Activated CD8-positive, alpha-beta memory T cell treated with anti-CD3 and anti-CD28 coated beads for 36 hours (primary cell): ENCODE data around the gene FSTL4. TPM values are rescaled to one million over a fixed set of nuclear protein-coding genes. Genes with fewer than 3 reads are reported as not detected.

Experiments
- CTCF ChIA-PET: fragments of 350-600 bp; sonication (Branson Sonifier 250); formaldehyde crosslinking; loops from one replicate; lab custom pipeline; 2021; ENCODE audit warnings: antibody characterized with exemption; lab: Charles Lee
- POLR2A ChIA-PET: fragments of 350-600 bp; sonication (Branson Sonifier 250); formaldehyde crosslinking; loops from one replicate; lab custom pipeline; 2021; ENCODE audit warnings: antibody characterized with exemption; lab: Charles Lee
- total RNA-seq, 2 experiments: library from RNA; stranded (reverse); gene quantifications; one replicate each; pipeline ENCODE4 v1.2.3, GENCODE V29; 2021

Gene FSTL4
- total RNA-seq, 2 experiments from 2014 or later, result 0.30 TPM; not detected in 1

DNA sequence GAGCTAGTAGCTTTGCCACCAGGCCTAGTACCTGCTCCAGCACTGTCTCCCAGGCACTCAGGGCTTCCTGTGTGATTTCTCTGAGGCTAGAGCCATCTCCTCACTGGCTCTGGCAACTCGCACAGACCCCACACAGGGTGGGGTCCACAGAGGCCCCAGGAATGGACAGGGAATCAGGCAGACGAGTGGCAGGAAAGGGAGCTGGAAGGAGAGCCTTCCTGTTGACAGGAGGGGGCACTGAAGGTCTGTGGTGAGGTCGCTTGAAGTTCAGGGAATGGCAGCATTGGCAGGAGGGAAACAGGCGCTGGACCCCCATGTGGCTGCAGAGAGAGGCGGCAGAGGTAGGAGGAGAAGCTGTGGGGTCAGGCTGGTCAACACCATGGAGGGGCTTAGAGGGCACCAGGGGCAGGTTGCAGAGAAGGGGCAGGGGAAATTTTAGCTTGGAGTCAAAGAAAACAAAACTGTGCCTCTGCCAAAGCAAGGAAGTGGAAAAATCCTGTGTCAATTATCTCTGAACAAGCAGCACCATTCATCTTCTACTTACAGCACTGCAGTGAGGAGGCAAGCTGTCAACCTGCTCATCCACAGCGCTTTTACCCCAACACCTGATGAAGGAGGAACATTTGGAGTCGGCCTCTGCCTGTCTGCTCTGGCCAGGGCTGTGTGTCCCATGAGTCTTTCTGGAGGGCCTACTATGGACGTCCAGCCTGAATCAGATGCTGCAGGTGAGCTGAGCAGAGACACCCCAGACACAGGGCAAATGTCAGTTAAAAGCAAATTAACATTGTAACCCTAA, 270.2 kb downstream of the FSTL4 start:
- POLR2A ChIA-PET, result no interaction called here
- CTCF ChIA-PET, result no interaction called here

DNA sequence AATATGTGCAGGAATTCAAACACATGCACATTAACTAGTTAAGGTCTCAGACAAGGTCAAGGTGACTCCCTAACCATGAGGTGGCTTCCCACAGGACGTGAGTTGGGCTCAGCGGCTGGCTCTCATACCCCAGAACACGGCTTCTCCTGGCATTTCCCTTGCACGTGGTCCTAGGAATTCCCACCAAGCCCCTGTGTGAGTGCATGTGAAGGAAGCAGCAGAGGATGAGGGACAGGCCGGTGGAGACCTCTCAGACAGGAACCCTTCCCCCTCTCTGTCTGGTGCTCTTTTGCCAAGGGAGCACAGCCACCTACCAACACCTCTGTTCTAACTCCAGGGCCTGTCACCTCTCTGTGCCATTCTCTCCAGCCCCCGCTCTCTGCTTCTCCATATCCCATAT, 271.0 kb downstream of the FSTL4 start:
- CTCF ChIA-PET, result interaction anchor here (0.7 kb wide), 1 partner anchor 41 kb away, joined by 6 read pairs; no protein-coding TSS in a partner anchor

GRCh38 chr5:133340822-133341221, 271.5 kb downstream of the FSTL4 start:
- ChIA-PET POLR2A (no interaction called here), CTCF (interaction anchor here (0.7 kb wide), 1 partner anchor 40 kb away, joined by 6 read pairs; no protein-coding TSS in a partner anchor)

More for the DNA sequence above, 271.0 kb downstream of the FSTL4 start:
- POLR2A ChIA-PET, result no interaction called here

GRCh38 chr5:133340002-133340755, 272.2 kb downstream of the FSTL4 start:
- CTCF ChIA-PET, result interaction anchor here (0.7 kb wide), 1 partner anchor 40 kb away, joined by 6 read pairs; no protein-coding TSS in a partner anchor
- POLR2A ChIA-PET, result no interaction called here

GRCh38 chr5:133338504-133339355, 273.6 kb downstream of the FSTL4 start:
- POLR2A ChIA-PET, result no interaction called here
- CTCF ChIA-PET, result no interaction called here

DNA sequence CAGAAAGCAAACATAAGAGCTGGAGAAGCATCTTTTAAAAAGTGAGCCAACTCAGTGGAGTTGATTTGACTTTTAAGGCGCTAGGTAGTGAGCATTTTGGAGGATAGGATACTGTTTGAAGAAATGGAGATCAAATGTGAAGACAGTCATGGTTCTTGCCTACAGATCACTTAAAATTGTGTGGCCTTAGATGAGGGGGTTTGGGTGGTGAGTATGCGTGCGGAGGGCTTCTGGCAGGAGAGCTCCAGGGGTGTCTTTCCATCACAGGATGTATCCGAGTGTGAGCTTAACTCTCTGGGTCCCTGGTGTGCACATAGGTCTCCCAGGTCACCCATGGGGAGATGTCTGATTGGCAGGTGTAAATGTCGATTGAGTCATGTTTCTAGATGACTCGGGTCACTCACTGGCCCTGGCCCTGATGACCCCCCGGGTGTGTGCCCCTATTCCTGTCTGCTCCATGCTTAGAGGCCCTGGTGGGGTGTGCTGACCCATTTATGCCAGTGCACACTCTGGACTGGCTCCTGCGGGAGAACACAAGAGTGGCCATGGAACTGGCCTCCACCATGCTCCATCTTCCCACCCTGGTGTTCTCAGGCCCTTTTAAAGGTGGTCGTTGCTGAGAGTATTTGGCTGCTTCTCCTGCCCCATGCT, 274.4 kb downstream of the FSTL4 start:
- ChIA-PET POLR2A (no interaction called here), CTCF (no interaction called here)

GRCh38 chr5:133336969-133337410, 275.4 kb downstream of the FSTL4 start:
- CTCF ChIA-PET, result no interaction called here

DNA sequence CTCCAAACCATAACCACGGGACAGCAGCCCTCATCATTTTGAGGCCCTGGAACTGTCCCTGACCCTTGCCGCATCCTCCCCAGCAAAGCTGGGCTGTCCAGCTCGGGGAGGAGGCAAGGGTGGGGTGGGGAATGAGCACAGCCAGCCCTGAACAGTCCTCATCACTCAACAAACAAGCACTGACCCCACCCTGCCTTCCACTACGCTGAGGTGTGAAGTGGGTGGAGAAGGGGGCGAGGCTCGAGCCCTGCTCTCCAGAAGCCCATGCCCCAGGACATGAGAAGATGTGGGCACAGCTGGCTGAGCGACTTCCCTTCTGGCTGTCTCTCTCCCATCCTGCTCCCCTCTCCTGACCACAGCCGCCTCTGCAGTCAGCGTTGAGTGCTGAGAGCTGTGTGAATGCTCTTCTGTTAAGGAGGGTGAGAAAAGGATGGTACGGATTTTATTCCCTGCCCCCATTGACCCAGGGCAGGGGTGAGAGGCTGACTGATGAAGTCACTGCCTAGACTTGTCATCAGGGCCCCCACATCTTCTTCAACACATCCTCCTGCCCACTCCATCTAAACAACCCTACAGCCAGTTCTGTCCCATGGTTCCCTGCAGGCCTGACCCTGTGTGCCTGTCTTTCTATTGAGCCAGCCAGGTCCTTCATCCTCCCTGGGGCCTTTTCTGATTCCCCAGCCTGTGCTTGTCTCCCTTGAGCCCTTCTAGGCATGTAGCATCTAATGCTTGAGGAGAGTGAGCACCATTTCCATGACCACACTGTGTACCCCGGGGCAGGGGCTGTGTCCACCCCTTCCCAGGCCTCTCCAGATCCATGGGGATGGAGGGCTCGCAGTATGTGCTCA, 276.0 kb downstream of the FSTL4 start:
- ChIA-PET CTCF (interaction anchor here (0.5 kb wide), 1 partner anchor 9 kb away, joined by 4 read pairs; no protein-coding TSS in a partner anchor), POLR2A (no interaction called here)

More at GRCh38 chr5:133336969-133337410, 275.4 kb downstream of the FSTL4 start:
- POLR2A ChIA-PET, result no interaction called here

DNA sequence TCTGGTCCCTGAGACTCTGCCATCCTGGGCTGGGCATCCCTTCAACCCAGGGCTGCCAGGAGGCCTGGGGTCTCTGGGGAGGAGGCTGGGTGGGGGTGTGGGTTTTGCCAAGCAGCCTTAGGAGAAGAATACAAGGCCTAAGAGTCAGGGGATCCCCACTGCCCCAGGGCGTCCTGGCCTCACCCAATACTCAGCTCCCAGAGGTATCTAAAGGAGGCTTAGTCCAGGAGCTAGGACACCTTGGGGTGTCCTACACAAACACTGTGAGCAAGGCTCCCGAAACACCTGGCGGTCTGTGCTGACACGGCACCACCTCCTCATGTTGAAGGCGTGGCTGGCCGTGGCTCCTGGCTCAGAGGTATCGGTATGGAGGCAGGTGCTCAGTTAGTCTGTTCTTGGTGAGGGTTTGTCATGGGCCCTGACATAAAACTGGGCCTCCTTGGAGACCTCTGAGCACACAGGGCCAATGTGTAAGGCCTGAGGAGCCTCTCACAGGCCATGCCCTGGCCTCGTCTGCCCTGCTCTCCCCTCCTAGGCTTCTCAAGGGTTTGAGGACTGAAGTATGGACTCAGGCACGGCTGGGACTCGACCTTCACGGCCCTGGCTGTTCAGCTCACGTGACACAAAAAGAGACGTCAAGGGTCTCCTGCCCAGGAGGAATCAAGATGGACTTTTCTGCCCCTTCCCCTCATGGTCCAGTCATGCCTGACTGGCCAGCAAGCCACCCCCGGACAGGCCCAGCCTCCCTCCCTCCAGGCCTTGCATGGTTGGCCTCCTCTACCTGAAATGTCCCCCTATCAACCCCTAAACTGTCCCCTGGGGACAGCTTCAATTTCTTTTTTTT, 277.3 kb downstream of the FSTL4 start:
- ChIA-PET POLR2A (no interaction called here), CTCF (no interaction called here)

DNA sequence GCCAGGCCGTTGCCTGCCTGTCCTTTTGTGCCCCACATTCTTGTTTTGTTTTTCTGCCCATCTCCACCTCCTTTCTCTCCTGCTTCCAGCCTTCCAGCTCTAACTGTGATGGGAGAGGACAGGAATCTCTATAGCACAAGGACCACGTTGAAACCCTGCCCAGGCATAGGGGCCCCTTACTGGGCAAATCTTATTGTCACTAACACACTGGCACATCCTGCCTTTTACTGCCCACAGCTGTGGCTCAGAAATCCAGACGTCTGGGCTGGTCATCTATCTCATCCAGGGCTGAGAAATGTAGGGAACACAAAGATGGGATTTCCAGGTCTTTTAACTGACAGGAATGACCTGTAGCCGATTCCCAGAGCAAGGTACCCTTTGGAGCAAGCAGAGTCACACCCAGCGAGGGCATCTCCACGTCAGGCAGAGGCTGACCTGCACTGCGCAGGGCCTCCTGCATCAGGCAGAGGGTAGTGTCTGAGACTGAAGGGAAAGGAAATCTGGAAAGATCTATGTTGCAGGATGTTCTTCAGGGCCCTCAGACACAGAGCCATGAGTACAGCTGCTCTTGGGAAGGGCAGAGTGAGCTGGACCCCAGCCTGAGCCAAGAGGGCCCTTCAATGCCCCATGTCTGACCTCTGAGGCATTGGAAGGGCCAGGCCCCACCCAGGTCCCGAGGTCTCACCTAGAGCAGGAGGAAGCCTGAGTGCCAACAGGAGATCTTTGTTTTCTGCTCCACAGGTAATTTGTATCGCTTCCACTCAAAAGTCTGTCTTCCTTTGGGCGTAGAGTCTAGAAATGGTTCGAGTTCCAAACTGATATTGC, 278.8 kb downstream of the FSTL4 start:
- CTCF ChIA-PET, result no interaction called here
- POLR2A ChIA-PET, result no interaction called here

DNA sequence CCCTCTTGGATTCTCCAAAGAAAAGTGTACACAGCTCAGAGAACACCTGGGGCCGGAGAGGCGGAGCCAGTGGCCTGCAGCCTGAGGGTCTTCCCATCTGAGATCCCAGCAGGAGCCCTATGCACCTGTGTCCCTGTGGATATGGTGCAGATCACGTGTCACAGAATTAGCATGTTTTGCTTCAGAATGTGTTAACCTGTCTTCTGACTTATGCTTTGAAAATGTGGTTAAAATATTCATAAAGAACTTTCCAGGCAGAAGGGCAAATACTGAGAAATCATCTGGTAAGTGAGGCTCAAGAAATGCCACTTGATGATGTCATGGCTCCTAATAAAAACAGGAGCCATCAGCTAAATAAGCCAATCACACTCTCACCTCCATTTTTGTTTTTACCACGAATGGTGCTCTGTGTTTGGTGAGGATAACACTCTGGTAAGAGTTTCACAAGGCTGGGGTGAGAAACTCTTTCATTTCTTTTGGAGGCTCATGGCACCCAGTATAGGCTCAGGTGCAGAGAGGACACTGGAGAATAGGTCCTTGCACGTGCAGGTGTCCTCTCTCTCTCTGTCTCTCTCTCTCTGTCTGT, 279.8 kb downstream of the FSTL4 start:
- CTCF ChIA-PET, result no interaction called here

DNA sequence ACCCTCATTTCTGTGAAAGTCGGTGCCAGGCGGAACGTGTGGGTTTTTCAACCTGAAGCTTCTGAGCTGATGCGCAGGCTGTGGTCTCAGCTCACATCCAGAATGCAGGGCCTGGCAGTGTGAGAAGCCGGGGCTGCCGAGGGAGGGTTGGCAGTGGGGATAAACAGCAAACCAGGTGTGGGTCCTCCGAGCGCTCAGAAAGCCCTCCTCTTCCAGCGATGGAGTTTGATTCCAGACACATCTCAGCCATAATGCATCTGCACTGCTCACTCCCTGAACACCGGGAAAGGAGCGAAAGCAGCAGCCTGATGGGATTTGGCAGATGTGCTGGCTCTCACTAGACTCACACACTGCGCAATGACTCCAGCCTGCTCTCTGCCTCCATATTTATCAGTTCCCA, 280.4 kb downstream of the FSTL4 start:
- ChIA-PET POLR2A (no interaction called here), CTCF (no interaction called here)

More for the DNA sequence above, 279.8 kb downstream of the FSTL4 start:
- POLR2A ChIA-PET, result no interaction called here

GRCh38 chr5:133330956-133331355, 281.4 kb downstream of the FSTL4 start:
- ChIA-PET CTCF (no interaction called here), POLR2A (no interaction called here)

DNA sequence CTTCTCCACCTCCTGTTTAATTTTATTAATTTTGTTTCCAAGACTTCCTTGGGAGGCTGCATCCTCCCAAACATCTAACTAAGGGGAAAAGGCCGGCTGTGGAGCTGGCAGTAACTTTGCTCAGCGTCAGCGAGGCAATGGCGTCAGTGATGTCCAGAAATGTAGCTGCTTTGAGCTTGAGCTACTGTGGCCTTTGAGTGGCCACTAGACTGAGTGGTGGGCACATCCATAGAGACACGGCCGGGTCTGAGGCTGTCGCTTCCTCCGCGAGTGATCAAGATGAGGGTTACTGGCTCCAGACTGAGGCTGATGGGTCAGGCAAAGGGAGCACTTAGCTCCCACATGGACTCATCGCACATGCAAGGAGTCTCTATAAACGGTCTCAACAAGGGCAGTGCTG, 283.5 kb downstream of the FSTL4 start:
- ChIA-PET POLR2A (no interaction called here), CTCF (no interaction called here)

- POLR2A ChIA-PET, result no interaction called here
- CTCF ChIA-PET, result no interaction called here
Measured at GRCh38 chr5:133327946-133328401, 284.4 kb downstream of the FSTL4 start.

GRCh38 chr5:133326361-133326760, 286.0 kb downstream of the FSTL4 start:
- POLR2A ChIA-PET, result no interaction called here

More at GRCh38 chr5:133326361-133326760, 286.0 kb downstream of the FSTL4 start:
- CTCF ChIA-PET, result no interaction called here
